Suprapubic skin (tissue), 4 donors: ENCODE results near the gene SEPTIN12. TPM values are rescaled to one million over a fixed set of nuclear protein-coding genes. Genes with fewer than 3 reads are reported as not detected.

Experiments used
- DNase-seq, 2 donors: peaks; one replicate each; pipeline ENCODE4 v3.0.0-alpha.2; 2019; ENCODE audit warnings: low spot score in 2 of 2
- H3K27ac ChIP-seq: fragments of 200-600 bp; sonication (generic); one replicate; pipeline ENCODE4 v1.5.1; 2019
- H3K27me3 ChIP-seq: fragments of 200-600 bp; sonication (generic); one replicate; pipeline ENCODE4 v1.5.1; 2019
- H3K36me3 ChIP-seq: fragments of 200-600 bp; sonication (generic); one replicate; pipeline ENCODE4 v1.5.1; 2019
- H3K4me1 ChIP-seq: fragments of 200-600 bp; sonication (generic); one replicate; pipeline ENCODE4 v1.5.1; 2019
- H3K4me3 ChIP-seq: fragments of 200-600 bp; sonication (generic); one replicate; pipeline ENCODE4 v1.5.1; 2019; ENCODE audit warnings: mild to moderate bottlenecking
- H3K9me3 ChIP-seq: fragments of 200-600 bp; sonication (generic); one replicate; pipeline ENCODE4 v1.5.1; 2019
- EP300 ChIP-seq: sonication (generic); formaldehyde crosslinking; IDR thresholded peaks from one replicate; pipeline ENCODE4 v1.6.1; 2017; ENCODE audit warnings: antibody characterized with exemption
- POLR2A ChIP-seq, 2 donors: fragments of 450-650 bp; IDR thresholded peaks; one replicate each; pipeline ENCODE4 v1.6.1; 2017; ENCODE audit warnings: antibody characterized with exemption in 2 of 2, mild to moderate bottlenecking in 2 of 2, moderate library complexity in 2 of 2
- POLR2AphosphoS5 ChIP-seq, 3 donors: sonication (generic); formaldehyde crosslinking; IDR thresholded peaks; one replicate each; pipeline ENCODE4 v1.6.1; 2017; ENCODE audit warnings: antibody characterized with exemption in 3 of 3
- WGBS: methylation state at CpG from one replicate; pipeline ENCODE4 v1.1.5; 2018; 5-methylcytosine and 5-hydroxymethylcytosine counted together
- total RNA-seq, 4 donors: library from RNA; depleted of rRNA; stranded (reverse); fragments of >200 nt; gene quantifications; one replicate each; pipeline ENCODE4 v1.1.0, GENCODE V29; 2016
- TF ChIP-seq, protein P1 (sequence below), 2 donors: fragments of 200-600 bp in 1 of 2; fragments of 450-650 bp in 1 of 2; sonication (generic) in 1 of 2; IDR thresholded peaks; one replicate each; pipeline ENCODE4 v1.5.1; 2016 to 2019; ENCODE audit warnings: antibody characterized with exemption in 2 of 2, mild to moderate bottlenecking in 1 of 2, moderate library complexity in 1 of 2

The SEPTIN12 gene
- total RNA-seq, 4 donors from 2014 or later = not detected

- 60% methylated on average over 6 of the region's 6 CpGs for WGBS
- Histone ChIP-seq H3K9me3 (no peaks in the 10 kb centered on the region), H3K27me3 (no peaks in the 10 kb centered on the region), H3K27ac (no peak overlapping the region), H3K4me1 (no peaks in the 10 kb centered on the region), H3K4me3 (no peak overlapping the region), H3K36me3 (peaks cover 93% of the 10 kb centered on the region)
- TF ChIP-seq POLR2A (IDR thresholded peaks at IDR 0.05) (no peak), EP300 (no peak), POLR2AphosphoS5 (IDR thresholded peaks at IDR 0.05) (no peak)
- TF ChIP-seq, protein P1, sequence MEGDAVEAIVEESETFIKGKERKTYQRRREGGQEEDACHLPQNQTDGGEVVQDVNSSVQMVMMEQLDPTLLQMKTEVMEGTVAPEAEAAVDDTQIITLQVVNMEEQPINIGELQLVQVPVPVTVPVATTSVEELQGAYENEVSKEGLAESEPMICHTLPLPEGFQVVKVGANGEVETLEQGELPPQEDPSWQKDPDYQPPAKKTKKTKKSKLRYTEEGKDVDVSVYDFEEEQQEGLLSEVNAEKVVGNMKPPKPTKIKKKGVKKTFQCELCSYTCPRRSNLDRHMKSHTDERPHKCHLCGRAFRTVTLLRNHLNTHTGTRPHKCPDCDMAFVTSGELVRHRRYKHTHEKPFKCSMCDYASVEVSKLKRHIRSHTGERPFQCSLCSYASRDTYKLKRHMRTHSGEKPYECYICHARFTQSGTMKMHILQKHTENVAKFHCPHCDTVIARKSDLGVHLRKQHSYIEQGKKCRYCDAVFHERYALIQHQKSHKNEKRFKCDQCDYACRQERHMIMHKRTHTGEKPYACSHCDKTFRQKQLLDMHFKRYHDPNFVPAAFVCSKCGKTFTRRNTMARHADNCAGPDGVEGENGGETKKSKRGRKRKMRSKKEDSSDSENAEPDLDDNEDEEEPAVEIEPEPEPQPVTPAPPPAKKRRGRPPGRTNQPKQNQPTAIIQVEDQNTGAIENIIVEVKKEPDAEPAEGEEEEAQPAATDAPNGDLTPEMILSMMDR (IDR thresholded peaks at IDR 0.05) = no peak
- DNase-seq = no peak
Measured at GRCh38 chr16:4820652-4821051, 32.5 kb upstream of the SEPTIN12 start.

- 87% methylated on average over 13 of the region's 16 CpGs for WGBS
- Histone ChIP-seq H3K27ac (no peak overlapping the region), H3K9me3 (no peaks in the 10 kb centered on the region), H3K36me3 (peaks cover 91% of the 10 kb centered on the region), H3K27me3 (no peaks in the 10 kb centered on the region), H3K4me3 (no peak overlapping the region), H3K4me1 (no peaks in the 10 kb centered on the region)
- TF ChIP-seq POLR2AphosphoS5 (IDR thresholded peaks at IDR 0.05) = no peak
- no peak for TF ChIP-seq EP300
- TF ChIP-seq, protein P1 (IDR thresholded peaks at IDR 0.05) = no peak
- no peak for TF ChIP-seq POLR2A (IDR thresholded peaks at IDR 0.05)
- DNase-seq = no peak
Measured at GRCh38 chr16:4814542-4815173, 26.5 kb upstream of the SEPTIN12 start.

GRCh38 chr16:4814046-4814445 lies 25.9 kb upstream of the SEPTIN12 start:
- Histone ChIP-seq H3K4me3 (no peak overlapping the region), H3K36me3 (peaks cover 91% of the 10 kb centered on the region), H3K27ac (no peak overlapping the region), H3K9me3 (no peaks in the 10 kb centered on the region), H3K27me3 (no peaks in the 10 kb centered on the region), H3K4me1 (no peaks in the 10 kb centered on the region)
- TF ChIP-seq POLR2A (IDR thresholded peaks at IDR 0.05) (no peak), EP300 (no peak), POLR2AphosphoS5 (IDR thresholded peaks at IDR 0.05) (no peak)
- TF ChIP-seq, protein P1 (IDR thresholded peaks at IDR 0.05) = no peak
- no peak for DNase-seq

DNA sequence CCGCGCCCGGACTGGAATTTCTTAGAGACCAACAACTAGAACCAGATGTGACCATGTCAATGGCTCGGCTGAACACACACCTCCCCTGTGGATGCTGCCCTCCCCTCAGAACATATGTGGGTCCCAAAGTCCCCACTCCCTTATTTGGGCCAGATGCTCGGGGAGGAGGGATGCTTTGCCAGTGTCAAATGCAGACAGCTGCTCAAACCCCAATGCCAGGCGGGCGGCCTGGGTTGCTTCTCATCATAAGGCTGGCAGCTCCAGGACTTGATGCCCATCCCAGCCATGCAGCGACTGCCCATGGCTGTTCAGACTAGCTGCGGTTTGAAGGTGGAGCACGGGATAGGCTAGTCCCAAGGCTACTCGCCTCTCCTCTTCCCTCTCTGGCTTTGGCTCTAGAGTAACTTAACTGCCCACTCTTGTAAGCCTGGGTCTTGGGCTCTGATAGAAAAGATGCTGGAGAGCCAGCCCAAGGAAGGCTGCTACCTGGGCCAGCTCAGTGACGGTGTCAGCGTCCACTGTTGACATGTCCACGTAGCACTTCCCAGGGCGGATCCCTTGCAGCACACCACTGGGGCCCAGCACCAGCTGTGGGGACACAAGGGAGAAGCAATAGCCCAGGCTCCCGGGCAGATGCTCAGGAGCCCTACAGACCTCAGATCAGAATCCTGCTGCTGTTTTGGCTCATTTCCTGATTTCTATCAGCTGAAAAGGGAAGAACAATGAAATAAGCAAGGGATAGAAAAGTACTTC lies 25.3 kb upstream of the SEPTIN12 start:
- Histone ChIP-seq H3K27ac (no peak overlapping the region), H3K36me3 (peaks cover 93% of the 10 kb centered on the region), H3K9me3 (no peaks in the 10 kb centered on the region), H3K4me1 (no peaks in the 10 kb centered on the region), H3K4me3 (no peak overlapping the region), H3K27me3 (no peaks in the 10 kb centered on the region)
- 93% methylated on average over 13 of the region's 16 CpGs for WGBS
- DNase-seq = no peak
- TF ChIP-seq POLR2AphosphoS5 (IDR thresholded peaks at IDR 0.05) = no peak
- no peak for TF ChIP-seq EP300
- TF ChIP-seq, protein P1 (IDR thresholded peaks at IDR 0.05) = no peak
- TF ChIP-seq POLR2A (IDR thresholded peaks at IDR 0.05) = no peak

GRCh38 chr16:4811773-4812172 lies 23.6 kb upstream of the SEPTIN12 start:
- H3K27me3 ChIP-seq = no peaks in the 10 kb centered on the region
- WGBS = 93% methylated on average over 5 of the region's 9 CpGs
- no peak overlapping the region for H3K27ac ChIP-seq
- H3K36me3 ChIP-seq = peaks cover 90% of the 10 kb centered on the region
- TF ChIP-seq, protein P1 (IDR thresholded peaks at IDR 0.05) = no peak
- TF ChIP-seq POLR2A (IDR thresholded peaks at IDR 0.05) (no peak), EP300 (no peak), POLR2AphosphoS5 (IDR thresholded peaks at IDR 0.05) (no peak)
- H3K4me3 ChIP-seq = no peak overlapping the region
- H3K9me3 ChIP-seq = no peaks in the 10 kb centered on the region
- no peaks in the 10 kb centered on the region for H3K4me1 ChIP-seq
- DNase-seq = no peak
